HG02678 (cell line): ENCODE results near the gene TMEM130.

Experiments
- ATAC-seq: cut with Tn5 transposase; IDR thresholded peaks from one replicate; pipeline ENCODE4 v1.9.1; 2021; ENCODE audit warnings: mild to moderate bottlenecking, moderate library complexity; ENCODE audit not compliant: unreplicated experiment

TMEM130 gene

GRCh38 chr7:98869597-98870120 is at the start of gene TMEM130:
Gene TMEM130, minus strand, starts transcription at chr7:98870014. Its CDS starts 153 bp downstream, at chr7:98869861.
- peak; percentile 13 for ATAC-seq

- ATAC-seq, result no peak
Measured at GRCh38 chr7:98917331-98917730, 47.5 kb upstream of the TMEM130 start.

- no peak for ATAC-seq
Measured at GRCh38 chr7:98913612-98914011, 43.8 kb upstream of the TMEM130 start.

- ATAC-seq, result no peak
Measured at GRCh38 chr7:98913026-98913425, 43.2 kb upstream of the TMEM130 start.

GRCh38 chr7:98911916-98912315 is 42.1 kb upstream of the TMEM130 start:
- no peak for ATAC-seq

- no peak for ATAC-seq
Measured at GRCh38 chr7:98910427-98910826, 40.6 kb upstream of the TMEM130 start.

GRCh38 chr7:98909487-98909886 is 39.7 kb upstream of the TMEM130 start:
- ATAC-seq, result no peak

- no peak for ATAC-seq
Measured at GRCh38 chr7:98908585-98908984, 38.8 kb upstream of the TMEM130 start.

- ATAC-seq, result no peak
Measured at GRCh38 chr7:98907570-98907969, 37.8 kb upstream of the TMEM130 start.

- ATAC-seq, result no peak
Measured at GRCh38 chr7:98903246-98903645, 33.4 kb upstream of the TMEM130 start.

- ATAC-seq, result no peak
Measured at GRCh38 chr7:98902523-98902922, 32.7 kb upstream of the TMEM130 start.

- ATAC-seq, result no peak
Measured at GRCh38 chr7:98900815-98901214, 31.0 kb upstream of the TMEM130 start.

- ATAC-seq, result no peak
Measured at GRCh38 chr7:98899816-98900215, 30.0 kb upstream of the TMEM130 start.

GRCh38 chr7:98892609-98893008 is 22.8 kb upstream of the TMEM130 start:
- ATAC-seq, result no peak

GRCh38 chr7:98887038-98887437 is 17.2 kb upstream of the TMEM130 start:
- no peak for ATAC-seq

- no peak for ATAC-seq
Measured at GRCh38 chr7:98884416-98884815, 14.6 kb upstream of the TMEM130 start.

- no peak for ATAC-seq
Measured at GRCh38 chr7:98881561-98882315, 11.9 kb upstream of the TMEM130 start.

- ATAC-seq, result no peak
Measured at GRCh38 chr7:98880485-98880884, 10.7 kb upstream of the TMEM130 start.

- ATAC-seq, result no peak
Measured at GRCh38 chr7:98879979-98880315, 10.1 kb upstream of the TMEM130 start.

- ATAC-seq, result peak; percentile 73
Measured at GRCh38 chr7:98879198-98879978, 9.6 kb upstream of the TMEM130 start.

- peak; percentile 75 for ATAC-seq
Measured at GRCh38 chr7:98878365-98879197, 8.8 kb upstream of the TMEM130 start, which contains the start of gene TRRAP. Gene TRRAP, plus strand, starts transcription at chr7:98878532. Its CDS starts 2,619 bp downstream, at chr7:98881151.
